ENCODE data around the gene POLR2E. TPM values are rescaled to one million over a fixed set of nuclear protein-coding genes. Genes with fewer than 3 reads are reported as not detected.

Gene POLR2E
- total RNA-seq, 2 donors from 2014 or later, result 225 to 254 TPM

- no peaks in the 10 kb centered on the region for H3K27me3 ChIP-seq (ENCODE audit: control insufficient read depth, insufficient read depth, low read length, poor library complexity, severe bottlenecking)
- H3K9ac ChIP-seq (ENCODE audit: extremely low read depth, low read length, poor library complexity, severe bottlenecking), result no peak overlapping the region
- Mint-ChIP-seq H3K4me1 (peaks cover 4% of the 10 kb centered on the region), H3K9me3 (no peaks in the 10 kb centered on the region), H3K27me3 (ENCODE audit: insufficient read depth) (no peaks in the 10 kb centered on the region), H3K4me3 (no peak overlapping the region), H3K27ac (no peak overlapping the region), H3K36me3 (ENCODE audit: low read depth) (peaks cover 27% of the 10 kb centered on the region)
- H3K36me3 ChIP-seq (ENCODE audit: control insufficient read depth, insufficient read depth, low read length), result peaks cover 40% of the 10 kb centered on the region
- H3K9me3 ChIP-seq (ENCODE audit: control insufficient read depth, low read length), result no peaks in the 10 kb centered on the region
- no peak for TF ChIP-seq CTCF (conservative IDR thresholded peaks at IDR 0.05)
- WGBS, 2 experiments (ENCODE audit: insufficient coverage in 1 of 2, insufficient read length in 1 of 2), result 94 to 96% methylated on average over 13 to 27 of the region's 27 CpGs
- H3K4me1 ChIP-seq (ENCODE audit: control insufficient read depth, insufficient read depth, low read length), result no peaks in the 10 kb centered on the region
- DNase-seq, result no peak
- no peak overlapping the region for H3K27ac ChIP-seq (ENCODE audit: low read depth, low read length)
- H3K4me3 ChIP-seq (ENCODE audit: low read length), result no peak overlapping the region
Measured at GRCh38 chr19:1091544-1092175, 3.5 kb downstream of the POLR2E start.

DNA sequence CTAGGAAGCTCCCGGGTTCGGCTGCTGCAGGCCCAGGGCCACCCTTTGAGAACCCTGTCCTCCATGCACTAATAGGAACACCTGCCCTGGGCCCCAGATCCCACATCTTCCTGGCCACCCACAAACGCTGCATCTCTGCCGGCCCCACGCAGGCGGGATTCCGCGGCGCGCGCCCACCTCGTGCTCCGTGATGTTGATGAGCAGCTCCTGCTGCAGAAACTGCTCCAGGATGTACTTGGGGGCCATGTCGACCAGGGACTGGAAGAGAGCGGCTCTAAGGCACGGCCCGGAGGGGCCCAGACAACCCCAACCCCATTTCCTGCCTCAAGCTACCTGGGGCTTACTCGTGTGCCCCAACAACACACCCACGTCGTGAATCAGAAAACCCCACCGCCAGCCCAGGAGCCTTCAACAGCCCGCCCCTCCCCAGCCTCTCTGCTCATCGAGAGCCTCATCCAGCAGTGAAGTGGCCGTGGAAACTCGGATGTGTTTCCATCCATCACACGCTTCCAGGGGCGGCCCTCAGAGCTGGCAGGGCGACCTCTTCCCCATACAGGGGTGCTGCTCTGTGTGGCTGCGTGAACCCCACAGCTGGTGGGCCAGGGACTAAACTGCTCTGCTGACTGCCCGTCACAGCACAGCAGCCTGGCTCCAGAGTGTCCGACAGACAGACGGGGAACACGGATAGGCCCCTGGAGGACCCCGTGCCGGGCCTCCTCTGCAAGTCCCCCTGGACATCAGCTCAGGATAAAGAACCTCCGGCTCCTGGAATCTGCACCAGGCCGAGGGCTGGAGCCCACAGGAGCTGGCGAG lies 4.2 kb downstream of the POLR2E start:
- WGBS, 2 experiments (ENCODE audit: insufficient coverage in 1 of 2, insufficient read length in 1 of 2), result 94 to 95% methylated on average over 28 to 38 of the region's 38 CpGs
- Histone ChIP-seq H3K9me3 (ENCODE audit: control insufficient read depth, low read length) (no peaks in the 10 kb centered on the region), H3K4me3 (ENCODE audit: low read length) (no peak overlapping the region), H3K4me1 (ENCODE audit: control insufficient read depth, insufficient read depth, low read length) (no peaks in the 10 kb centered on the region), H3K27ac (ENCODE audit: low read depth, low read length) (no peak overlapping the region), H3K36me3 (ENCODE audit: control insufficient read depth, insufficient read depth, low read length) (peaks cover 40% of the 10 kb centered on the region), H3K9ac (ENCODE audit: extremely low read depth, low read length, poor library complexity, severe bottlenecking) (no peak overlapping the region), H3K27me3 (ENCODE audit: control insufficient read depth, insufficient read depth, low read length, poor library complexity, severe bottlenecking) (no peaks in the 10 kb centered on the region)
- H3K36me3 Mint-ChIP-seq (ENCODE audit: low read depth), result peaks cover 30% of the 10 kb centered on the region
- DNase-seq, result no peak
- peaks cover 4% of the 10 kb centered on the region for H3K4me1 Mint-ChIP-seq
- no peak overlapping the region for H3K4me3 Mint-ChIP-seq
- no peak for TF ChIP-seq CTCF (conservative IDR thresholded peaks at IDR 0.05)
- H3K9me3 Mint-ChIP-seq, result no peaks in the 10 kb centered on the region
- no peak overlapping the region for H3K27ac Mint-ChIP-seq
- H3K27me3 Mint-ChIP-seq (ENCODE audit: insufficient read depth), result no peaks in the 10 kb centered on the region

DNA sequence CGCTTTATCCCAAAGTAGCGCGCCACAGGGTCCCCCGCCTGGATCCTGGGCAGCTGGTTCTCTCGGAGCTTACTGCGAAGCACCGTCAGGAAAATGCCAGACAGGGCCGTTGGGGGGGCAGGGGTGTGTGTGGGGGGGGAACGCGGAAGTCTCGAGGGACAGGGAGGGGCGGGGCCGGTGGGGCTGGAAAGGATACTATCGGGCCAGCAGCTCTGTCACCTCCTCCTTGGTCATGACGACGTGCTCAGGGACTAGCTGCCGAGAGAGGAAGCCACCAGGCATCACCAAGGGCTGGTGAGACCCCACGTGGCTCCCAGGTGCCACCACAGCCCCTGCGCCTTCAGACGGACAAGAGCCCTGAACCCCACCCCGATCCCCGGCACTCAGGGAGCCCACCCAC lies 5.3 kb downstream of the POLR2E start:
- Mint-ChIP-seq H3K4me3 (no peak overlapping the region), H3K4me1 (peaks cover 4% of the 10 kb centered on the region), H3K27ac (no peak overlapping the region), H3K9me3 (no peaks in the 10 kb centered on the region), H3K36me3 (ENCODE audit: low read depth) (peaks cover 38% of the 10 kb centered on the region), H3K27me3 (ENCODE audit: insufficient read depth) (no peaks in the 10 kb centered on the region)
- Histone ChIP-seq H3K9me3 (ENCODE audit: control insufficient read depth, low read length) (no peaks in the 10 kb centered on the region), H3K36me3 (ENCODE audit: control insufficient read depth, insufficient read depth, low read length) (peaks cover 40% of the 10 kb centered on the region), H3K4me3 (ENCODE audit: low read length) (no peak overlapping the region), H3K4me1 (ENCODE audit: control insufficient read depth, insufficient read depth, low read length) (no peaks in the 10 kb centered on the region), H3K27ac (ENCODE audit: low read depth, low read length) (no peak overlapping the region), H3K9ac (ENCODE audit: extremely low read depth, low read length, poor library complexity, severe bottlenecking) (no peak overlapping the region), H3K27me3 (ENCODE audit: control insufficient read depth, insufficient read depth, low read length, poor library complexity, severe bottlenecking) (no peaks in the 10 kb centered on the region)
- 95 to 100% methylated on average over 3 to 22 of the region's 22 CpGs for WGBS, 2 experiments (ENCODE audit: insufficient coverage in 1 of 2, insufficient read length in 1 of 2)
- DNase-seq, result no peak
- TF ChIP-seq CTCF (conservative IDR thresholded peaks at IDR 0.05), result no peak

All from endodermal cell (in vitro differentiated cells).